ENCODE results near the gene SHLD2.
A peak's percentile ranks its signal among the peaks of the same experiment; 100 is the strongest.
"Not testable (repeated sequence)": the region's sequence is repeated elsewhere in the genome, so short reads cannot be mapped to it uniquely, and the experiment has no call there.

Gene SHLD2

DNA sequence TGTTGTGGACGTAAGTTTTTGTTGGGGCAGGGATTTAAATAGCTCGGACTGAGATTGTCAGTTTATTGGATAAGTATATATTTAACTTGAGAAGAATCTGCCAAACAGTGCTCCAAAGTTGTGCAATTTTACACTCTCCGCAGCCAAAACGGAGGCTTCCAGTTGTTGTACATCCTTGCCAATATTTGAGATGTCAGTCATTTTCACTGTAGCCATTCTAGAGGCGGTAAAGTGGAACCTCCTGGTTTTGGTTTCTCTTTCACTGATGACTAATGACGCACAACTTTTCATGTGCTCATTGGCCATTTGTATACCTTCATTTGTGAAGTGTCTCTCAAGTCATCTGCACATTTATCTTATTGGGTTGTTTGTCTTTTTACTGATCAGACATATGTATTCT lies 105.9 kb downstream of the SHLD2 start:
- H3K36me3 ChIP-seq (replicated peaks); H3K27me3 ChIP-seq (replicated peaks); in situ Hi-C loops (cut with HindIII; ENCODE audit: low pct_ligation_motif_present, low sequenced_read_pairs); H3K27ac ChIP-seq; H3K4me3 ChIP-seq (ENCODE audit: low read depth, low read length): not testable (repeated sequence)
- DNase-seq, result peak; percentile 19

DNA sequence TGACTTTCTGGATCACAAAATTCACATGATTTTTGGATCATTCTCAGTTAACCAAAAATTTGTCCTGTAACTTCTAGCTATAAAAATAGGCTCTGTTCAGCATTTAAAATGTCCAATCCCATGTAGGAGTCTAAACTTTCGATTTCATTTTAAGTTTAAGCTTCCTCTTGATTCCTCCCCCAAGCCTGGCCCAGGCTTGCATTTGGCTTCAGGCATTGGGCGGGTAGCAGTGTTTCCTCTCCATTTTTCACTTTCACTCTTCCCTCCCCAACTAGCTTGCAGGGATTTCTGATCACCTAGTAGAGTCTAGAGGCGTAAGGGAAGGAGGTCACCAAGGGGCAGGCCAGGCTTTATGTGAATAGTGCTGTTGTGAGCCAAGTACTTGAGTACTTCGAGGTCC lies 109.8 kb downstream of the SHLD2 start:
- H3K4me3 ChIP-seq (ENCODE audit: low read depth, low read length); in situ Hi-C loops (cut with HindIII; ENCODE audit: low pct_ligation_motif_present, low sequenced_read_pairs); H3K27me3 ChIP-seq (replicated peaks); H3K36me3 ChIP-seq (replicated peaks); H3K27ac ChIP-seq; DNase-seq: not testable (repeated sequence)

- H3K27ac ChIP-seq; in situ Hi-C loops (cut with HindIII; ENCODE audit: low pct_ligation_motif_present, low sequenced_read_pairs); H3K36me3 ChIP-seq (replicated peaks); H3K27me3 ChIP-seq (replicated peaks); DNase-seq; H3K4me3 ChIP-seq (ENCODE audit: low read depth, low read length): not testable (repeated sequence)
Measured at GRCh38 chr10:87206922-87207321, 111.9 kb downstream of the SHLD2 start.

DNA sequence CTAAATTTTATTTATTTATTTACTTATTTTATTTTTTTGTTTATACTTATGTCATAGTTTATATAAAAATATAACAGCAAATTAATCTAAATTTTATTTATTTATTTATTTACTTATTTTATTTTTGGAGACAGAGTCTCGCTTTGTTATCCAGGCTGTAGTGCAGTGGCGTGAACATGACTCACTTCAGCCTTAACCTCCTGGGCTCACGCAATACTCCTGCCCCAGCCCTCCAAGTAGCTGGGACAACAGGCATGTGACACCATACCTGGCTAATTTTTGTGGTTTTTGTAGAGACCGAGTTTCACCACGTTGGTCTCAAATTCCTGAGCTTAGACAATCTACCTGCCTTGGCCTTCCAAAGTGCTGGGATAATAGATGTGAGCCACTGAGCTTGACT lies 115.3 kb downstream of the SHLD2 start:
- H3K27me3 ChIP-seq (replicated peaks); H3K27ac ChIP-seq; H3K4me3 ChIP-seq (ENCODE audit: low read depth, low read length); in situ Hi-C loops (cut with HindIII; ENCODE audit: low pct_ligation_motif_present, low sequenced_read_pairs); DNase-seq; H3K36me3 ChIP-seq (replicated peaks): not testable (repeated sequence)

DNA sequence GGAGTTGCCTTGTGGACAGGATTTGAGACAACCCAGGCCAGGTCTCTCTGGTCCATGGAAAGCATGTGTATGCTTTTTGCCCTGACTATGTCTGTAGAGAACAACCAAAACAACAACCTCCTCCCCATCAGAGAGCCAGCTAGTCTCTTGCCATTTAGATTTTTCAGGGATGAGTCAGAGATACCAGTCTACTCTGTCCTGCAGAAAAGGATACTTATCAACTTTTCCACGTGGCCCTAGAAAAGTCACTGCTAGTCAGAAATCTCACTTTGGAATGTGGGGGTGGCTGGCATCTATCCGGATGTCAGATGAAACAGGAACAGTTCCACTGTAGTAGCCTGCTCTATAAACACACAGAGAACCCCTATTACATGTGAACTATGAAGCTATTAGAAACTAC lies 116.8 kb downstream of the SHLD2 start:
- in situ Hi-C loops (cut with HindIII; ENCODE audit: low pct_ligation_motif_present, low sequenced_read_pairs); H3K27ac ChIP-seq: not testable (repeated sequence)

DNA sequence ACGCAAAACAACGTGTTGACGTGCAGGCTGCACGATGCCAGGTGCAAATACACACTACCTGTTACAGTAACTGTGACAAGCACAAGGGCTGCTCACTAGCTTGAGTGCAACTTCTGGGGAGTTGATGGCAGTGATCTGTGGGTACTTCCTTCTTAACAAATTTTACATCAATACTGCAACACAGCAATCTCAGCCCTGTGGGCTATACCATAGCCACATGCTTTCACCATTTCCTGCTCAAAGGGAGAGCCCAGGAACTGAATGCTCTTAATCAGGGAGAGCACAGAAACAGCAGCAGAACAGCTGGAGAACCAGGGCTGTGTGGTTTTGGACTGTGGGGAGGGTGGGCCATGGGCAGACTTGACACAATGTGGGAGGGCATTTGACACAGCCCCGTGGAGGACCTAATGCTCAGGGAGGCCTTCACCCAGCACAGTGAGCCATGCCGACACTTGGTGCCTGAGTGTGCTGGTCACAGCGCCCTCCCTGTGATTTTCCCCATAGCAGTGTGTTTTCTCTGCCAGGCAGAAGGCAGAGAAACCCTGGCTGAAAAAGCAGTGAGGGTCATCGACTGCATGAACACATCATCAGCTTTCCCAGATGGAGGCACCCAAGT lies 118.3 kb downstream of the SHLD2 start:
- H3K36me3 ChIP-seq (replicated peaks); H3K27me3 ChIP-seq (replicated peaks); in situ Hi-C loops (cut with HindIII; ENCODE audit: low pct_ligation_motif_present, low sequenced_read_pairs); H3K4me3 ChIP-seq (ENCODE audit: low read depth, low read length); DNase-seq; H3K27ac ChIP-seq: not testable (repeated sequence)

More for the DNA sequence above, 116.8 kb downstream of the SHLD2 start:
- not testable (repeated sequence) for H3K27me3 ChIP-seq (replicated peaks); H3K4me3 ChIP-seq (ENCODE audit: low read depth, low read length); H3K36me3 ChIP-seq (replicated peaks)
- peak; percentile 77 for DNase-seq

DNA sequence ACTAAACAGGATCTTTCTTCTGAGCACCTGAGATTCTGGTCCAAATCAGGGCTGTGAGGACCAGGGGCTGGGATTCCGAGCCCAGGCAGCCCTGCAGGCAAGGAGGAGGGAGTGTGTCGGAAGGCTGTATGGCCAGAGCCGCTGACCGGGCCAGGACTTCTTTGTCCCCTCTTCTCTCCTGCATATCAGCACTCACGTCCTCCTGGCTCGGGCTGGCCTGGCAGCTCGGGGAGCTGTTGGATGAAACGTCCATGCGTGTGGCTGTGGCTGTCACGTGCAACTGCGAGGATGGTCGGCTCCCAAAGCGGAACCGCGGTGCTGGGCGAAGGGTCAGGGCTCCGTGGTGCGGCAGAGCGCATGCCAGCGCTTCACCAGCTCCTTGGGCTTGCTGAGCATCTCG lies 118.8 kb downstream of the SHLD2 start:
- H3K36me3 ChIP-seq (replicated peaks); H3K27me3 ChIP-seq (replicated peaks); DNase-seq; H3K27ac ChIP-seq; H3K4me3 ChIP-seq (ENCODE audit: low read depth, low read length); in situ Hi-C loops (cut with HindIII; ENCODE audit: low pct_ligation_motif_present, low sequenced_read_pairs): not testable (repeated sequence)

DNA sequence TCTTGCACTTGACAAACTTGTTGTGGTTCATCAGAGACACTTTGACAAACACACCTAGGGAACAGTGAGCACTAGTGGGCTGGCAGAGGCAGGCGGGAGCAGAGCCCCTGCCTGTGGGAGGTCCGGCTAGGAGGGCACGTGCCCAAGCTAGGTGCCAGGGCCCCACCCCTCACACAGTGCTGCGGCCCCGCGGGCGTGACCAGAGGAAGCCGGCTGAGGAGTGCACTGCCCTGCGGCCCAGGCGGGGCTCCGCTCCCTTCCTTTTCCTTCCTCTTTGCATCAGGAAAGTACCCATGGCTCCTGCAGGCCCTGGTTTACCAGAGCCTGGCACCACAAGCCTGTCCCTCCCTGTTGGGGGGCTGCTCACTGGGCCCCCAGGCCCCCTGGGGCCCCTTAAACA lies 121.1 kb downstream of the SHLD2 start:
- DNase-seq; in situ Hi-C loops (cut with HindIII; ENCODE audit: low pct_ligation_motif_present, low sequenced_read_pairs); H3K36me3 ChIP-seq (replicated peaks); H3K4me3 ChIP-seq (ENCODE audit: low read depth, low read length); H3K27ac ChIP-seq; H3K27me3 ChIP-seq (replicated peaks): not testable (repeated sequence)

DNA sequence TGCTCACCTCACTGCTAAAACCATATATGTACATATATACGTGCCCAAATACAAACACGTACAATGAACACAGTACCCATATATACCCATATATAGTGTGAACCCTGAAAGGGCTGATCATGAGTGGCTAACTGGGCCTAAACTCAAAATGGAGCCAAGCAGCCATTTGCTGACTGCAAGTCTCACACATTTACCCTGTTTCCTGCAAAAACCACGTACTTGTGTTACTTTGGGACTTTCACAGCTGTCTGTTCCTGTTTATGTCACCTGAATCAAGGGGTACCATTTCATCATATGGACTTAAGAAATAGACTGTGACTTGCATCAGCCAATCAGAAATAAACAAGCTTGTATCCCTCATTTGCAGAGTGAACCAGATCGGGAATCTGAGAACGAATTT lies 124.4 kb downstream of the SHLD2 start:
- DNase-seq; H3K27me3 ChIP-seq (replicated peaks); H3K27ac ChIP-seq; H3K36me3 ChIP-seq (replicated peaks); H3K4me3 ChIP-seq (ENCODE audit: low read depth, low read length); in situ Hi-C loops (cut with HindIII; ENCODE audit: low pct_ligation_motif_present, low sequenced_read_pairs): not testable (repeated sequence)

GRCh38 chr10:87222789-87223188 lies 127.8 kb downstream of the SHLD2 start:
- H3K4me3 ChIP-seq (ENCODE audit: low read depth, low read length); H3K27ac ChIP-seq; H3K27me3 ChIP-seq (replicated peaks); H3K36me3 ChIP-seq (replicated peaks); DNase-seq; in situ Hi-C loops (cut with HindIII; ENCODE audit: low pct_ligation_motif_present, low sequenced_read_pairs): not testable (repeated sequence)

GRCh38 chr10:87225148-87225547 lies 130.1 kb downstream of the SHLD2 start, which contains the start of gene NUTM2A:
Gene NUTM2A (plus strand): TSS chr10:87225448. CDS start chr10:87225831, 383 bp downstream.
- DNase-seq; H3K27ac ChIP-seq; H3K27me3 ChIP-seq (replicated peaks); in situ Hi-C loops (cut with HindIII; ENCODE audit: low pct_ligation_motif_present, low sequenced_read_pairs); H3K4me3 ChIP-seq (ENCODE audit: low read depth, low read length); H3K36me3 ChIP-seq (replicated peaks): not testable (repeated sequence)

DNA sequence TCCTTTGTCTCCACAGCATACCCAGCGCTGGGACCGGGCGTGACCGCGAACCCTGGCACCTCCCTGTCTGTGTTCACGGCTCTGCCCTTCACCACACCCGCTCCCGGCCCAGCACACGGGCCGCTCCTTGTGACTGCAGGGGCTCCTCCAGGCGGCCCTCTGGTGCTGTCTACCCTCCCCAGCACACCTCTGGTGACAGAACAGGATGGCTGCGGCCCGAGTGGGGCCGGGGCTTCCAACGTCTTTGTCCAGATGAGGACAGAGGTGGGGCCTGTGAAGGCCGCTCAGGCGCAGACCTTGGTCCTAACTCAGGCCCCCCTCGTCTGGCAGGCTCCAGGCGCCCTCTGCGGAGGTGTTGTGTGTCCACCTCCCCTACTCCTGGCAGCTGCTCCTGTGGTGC lies 133.2 kb downstream of the SHLD2 start:
- in situ Hi-C loops (cut with HindIII; ENCODE audit: low pct_ligation_motif_present, low sequenced_read_pairs); H3K36me3 ChIP-seq (replicated peaks); DNase-seq; H3K27me3 ChIP-seq (replicated peaks); H3K4me3 ChIP-seq (ENCODE audit: low read depth, low read length); H3K27ac ChIP-seq: not testable (repeated sequence)

DNA sequence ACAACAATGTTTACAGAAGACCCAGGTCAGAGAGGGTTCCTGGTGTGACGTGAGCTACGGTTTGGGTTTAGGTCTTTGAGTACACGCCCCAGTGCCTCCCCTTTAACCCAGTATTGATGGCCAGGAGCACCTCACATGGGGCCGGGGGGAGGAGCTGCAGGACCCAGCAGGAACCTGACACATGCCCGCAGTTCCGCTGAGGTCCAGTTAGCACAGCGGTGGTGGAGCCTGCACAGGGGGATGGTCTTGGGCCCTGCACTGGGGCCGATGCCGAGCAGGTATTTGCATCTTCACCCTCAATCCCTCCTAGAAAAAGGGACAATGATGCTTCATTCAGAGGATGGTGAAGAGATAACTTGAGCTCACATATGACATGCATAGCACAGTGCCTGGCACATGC lies 134.2 kb downstream of the SHLD2 start:
- H3K27me3 ChIP-seq (replicated peaks); in situ Hi-C loops (cut with HindIII; ENCODE audit: low pct_ligation_motif_present, low sequenced_read_pairs); DNase-seq; H3K36me3 ChIP-seq (replicated peaks); H3K4me3 ChIP-seq (ENCODE audit: low read depth, low read length); H3K27ac ChIP-seq: not testable (repeated sequence)

DNA sequence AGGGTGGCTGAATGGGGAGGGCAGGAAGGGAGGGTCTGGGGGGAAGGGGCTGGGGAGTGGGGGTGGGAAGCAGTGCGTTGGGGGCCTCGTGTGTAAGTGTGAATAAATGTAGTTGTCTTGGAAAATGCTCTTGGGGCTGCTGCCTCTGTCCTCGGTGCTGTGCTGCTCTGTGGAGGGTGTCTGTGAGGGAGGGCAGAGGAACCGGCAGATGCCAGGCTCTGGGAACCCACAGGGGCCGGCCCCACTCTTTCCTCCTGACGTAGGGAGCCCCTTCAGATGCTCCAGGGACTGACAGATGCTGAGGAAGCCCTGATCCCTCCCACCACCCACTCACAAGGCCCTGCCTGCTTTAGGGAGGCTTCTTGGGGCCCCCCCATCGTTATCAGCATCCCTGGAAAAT lies 139.8 kb downstream of the SHLD2 start:
- in situ Hi-C loops (cut with HindIII; ENCODE audit: low pct_ligation_motif_present, low sequenced_read_pairs); DNase-seq: not testable (repeated sequence)

GRCh38 chr10:87237244-87237643 lies 142.2 kb downstream of the SHLD2 start:
- in situ Hi-C loops (cut with HindIII; ENCODE audit: low pct_ligation_motif_present, low sequenced_read_pairs); H3K4me3 ChIP-seq (ENCODE audit: low read depth, low read length); DNase-seq; H3K36me3 ChIP-seq (replicated peaks); H3K27ac ChIP-seq; H3K27me3 ChIP-seq (replicated peaks): not testable (repeated sequence)

More for the DNA sequence above, 139.8 kb downstream of the SHLD2 start:
- H3K4me3 ChIP-seq (ENCODE audit: low read depth, low read length); H3K36me3 ChIP-seq (replicated peaks); H3K27me3 ChIP-seq (replicated peaks); H3K27ac ChIP-seq: not testable (repeated sequence)
